ENCODE measurements around the gene SNAPC5. TPM values are rescaled to one million over a fixed set of nuclear protein-coding genes. Genes with fewer than 3 reads are reported as not detected.
"Not testable (repeated sequence)": the region's sequence is repeated elsewhere in the genome, so short reads cannot be mapped to it uniquely, and the experiment has no call there.

SNAPC5 gene
- 10 to 100 TPM; 17.6 to 19.2 TPM for total RNA-seq
- long read RNA-seq, transcript SNAPC5-202 (3 exons, 1,002 nt), result major isoform, 19 of 29 reads
- long read RNA-seq, partial matches to known transcripts, result 0 of 29 reads
- long read RNA-seq, other reads (novel, unspliced or antisense), result 2 of 29 reads

GRCh38 chr15:66497502-66498455 lies at the start of gene SNAPC5:
Gene SNAPC5, minus strand, starts transcription at chr15:66497762. Its CDS starts 31 bp downstream, at chr15:66497731.
- intact Hi-C loops (cut with DNase I, micrococcal nuclease), result loop anchor here in 1 of 2 donors (5.0 kb wide), 1 partner anchor 110 kb away; the partner anchor contains the start of gene MAP2K1
- DNase-seq, result peak; percentile 95 to 99

GRCh38 chr15:66545255-66545654 lies 47.7 kb upstream of the SNAPC5 start:
- ATAC-seq (no peak), DNase-seq (no peak)
- intact Hi-C loops (cut with DNase I, micrococcal nuclease), result no loop called here

More at GRCh38 chr15:66497502-66498455, at the start of gene SNAPC5:
- peak; percentile 96 for ATAC-seq

GRCh38 chr15:66542896-66543295 lies 45.3 kb upstream of the SNAPC5 start:
- DNase-seq (no peak), ATAC-seq (no peak)
- intact Hi-C loops (cut with DNase I, micrococcal nuclease), result no loop called here

DNA sequence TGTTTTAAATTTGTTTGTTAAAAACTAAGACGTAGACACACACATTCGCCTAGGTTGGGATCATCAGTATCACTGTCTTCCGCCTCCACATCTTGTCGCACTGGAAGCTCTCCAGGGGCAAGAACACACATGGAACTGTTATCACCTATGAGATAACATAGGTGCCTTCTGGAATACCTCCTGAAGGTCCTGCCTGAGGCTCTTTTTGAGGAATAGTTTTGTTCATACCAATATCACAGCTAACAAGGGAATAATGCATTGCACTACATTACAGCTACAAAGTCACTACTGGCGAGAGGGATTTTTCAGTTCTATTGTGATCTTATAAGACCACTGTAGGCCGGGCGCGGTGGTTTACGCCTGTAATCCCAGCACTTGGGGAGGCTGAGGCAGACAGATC lies 37.5 kb upstream of the SNAPC5 start:
- no peak for DNase-seq
- no peak for ATAC-seq
- intact Hi-C loops (cut with DNase I, micrococcal nuclease), result no loop called here

GRCh38 chr15:66524838-66525237 lies 27.3 kb upstream of the SNAPC5 start:
- DNase-seq, result no peak
- intact Hi-C loops (cut with DNase I, micrococcal nuclease), result no loop called here
- ATAC-seq, result no peak

GRCh38 chr15:66523926-66524325 lies 26.4 kb upstream of the SNAPC5 start:
- intact Hi-C loops (cut with DNase I, micrococcal nuclease), result no loop called here
- ATAC-seq (no peak), DNase-seq (no peak)

DNA sequence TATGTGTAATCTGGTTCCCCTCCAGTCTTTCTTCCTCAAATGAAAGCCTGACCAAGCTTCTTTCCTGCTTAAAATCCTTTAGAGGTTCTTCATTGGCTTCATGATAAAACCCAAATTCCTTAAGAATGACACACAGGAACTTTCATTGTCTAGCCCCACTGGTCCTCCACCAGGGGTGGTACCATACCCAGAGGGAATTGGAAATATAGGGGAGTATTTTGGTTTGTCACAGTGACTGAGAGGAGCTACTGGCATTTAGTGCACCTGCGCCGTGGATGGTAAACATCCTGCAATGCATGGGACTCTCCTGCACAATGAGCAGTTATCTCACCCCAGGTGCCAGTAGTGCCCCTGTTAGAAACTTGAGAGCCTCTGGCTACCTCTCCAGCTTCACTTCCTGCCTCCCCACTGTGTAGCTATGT lies 18.4 kb upstream of the SNAPC5 start:
- intact Hi-C loops (cut with DNase I, micrococcal nuclease), result no loop called here
- no peak for DNase-seq
- ATAC-seq, result no peak

DNA sequence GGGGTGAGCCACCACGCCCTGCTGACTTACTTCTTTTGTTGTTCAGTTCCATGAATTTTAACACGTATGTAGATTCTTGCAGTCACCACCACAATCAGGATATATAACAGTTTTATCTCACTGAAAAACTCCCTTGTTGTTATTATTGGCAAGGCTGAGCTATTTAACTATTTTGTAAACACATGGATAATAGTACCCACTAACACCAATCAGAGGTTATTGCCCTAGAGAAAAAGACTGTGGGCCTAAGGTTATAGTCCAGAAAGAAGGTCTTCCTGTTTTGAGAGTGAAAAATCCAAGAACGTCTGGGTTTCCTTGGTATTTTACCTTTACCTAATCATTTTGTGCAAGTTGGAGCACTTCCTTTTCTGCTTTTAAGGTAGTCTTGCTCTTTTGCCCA lies 17.0 kb upstream of the SNAPC5 start:
- DNase-seq (no peak), ATAC-seq (no peak)
- intact Hi-C loops (cut with DNase I, micrococcal nuclease), result no loop called here

DNA sequence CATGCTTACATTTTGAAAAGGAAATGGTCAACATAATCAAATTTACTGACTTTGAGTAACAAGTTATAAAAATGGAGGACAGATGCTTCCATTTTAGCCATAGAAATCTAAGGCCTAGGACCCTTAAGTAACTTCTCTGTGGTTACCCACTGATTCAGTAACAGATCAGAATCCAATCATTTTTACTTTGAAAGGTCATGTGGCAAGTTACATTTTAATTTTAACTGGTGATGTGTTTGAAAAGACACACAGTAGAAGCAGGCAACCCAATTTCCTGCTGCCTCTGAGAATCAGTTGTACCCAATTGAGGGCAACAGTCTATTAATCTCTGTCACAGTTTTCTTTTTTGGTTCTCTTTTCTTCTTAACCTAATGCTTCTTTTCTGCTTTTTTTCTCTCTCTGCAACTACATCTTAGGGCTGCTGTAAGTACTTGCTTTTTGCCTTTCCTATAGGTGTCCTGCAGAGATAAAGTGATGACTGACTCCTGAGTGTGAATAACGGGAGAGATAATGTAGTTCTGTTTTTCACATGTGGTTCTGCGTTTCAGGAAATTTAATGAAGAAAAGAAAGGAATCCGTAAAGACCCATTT lies 10.8 kb upstream of the SNAPC5 start:
- intact Hi-C loops (cut with DNase I, micrococcal nuclease), result no loop called here
- ATAC-seq (no peak), DNase-seq (no peak)

DNA sequence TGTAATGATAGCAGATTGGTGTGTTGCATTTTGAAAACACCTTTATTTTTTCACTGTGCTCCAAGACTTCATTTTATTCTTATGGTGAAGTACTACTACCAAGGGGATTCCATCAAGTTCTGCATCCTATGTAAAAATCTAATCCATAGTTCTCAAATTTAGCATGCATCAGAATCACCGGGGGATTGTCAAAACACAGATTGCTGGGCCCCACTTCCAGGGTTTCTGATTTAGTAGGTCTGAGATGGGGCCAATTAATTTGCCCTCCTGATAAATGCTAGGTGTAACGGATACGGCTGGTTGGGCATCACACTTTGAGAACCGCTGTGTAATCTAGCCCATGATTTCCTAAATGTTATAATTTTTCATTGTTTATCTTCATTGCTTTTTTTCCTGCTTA lies 8.3 kb upstream of the SNAPC5 start:
- DNase-seq (no peak), ATAC-seq (no peak)
- intact Hi-C loops (cut with DNase I, micrococcal nuclease), result no loop called here

DNA sequence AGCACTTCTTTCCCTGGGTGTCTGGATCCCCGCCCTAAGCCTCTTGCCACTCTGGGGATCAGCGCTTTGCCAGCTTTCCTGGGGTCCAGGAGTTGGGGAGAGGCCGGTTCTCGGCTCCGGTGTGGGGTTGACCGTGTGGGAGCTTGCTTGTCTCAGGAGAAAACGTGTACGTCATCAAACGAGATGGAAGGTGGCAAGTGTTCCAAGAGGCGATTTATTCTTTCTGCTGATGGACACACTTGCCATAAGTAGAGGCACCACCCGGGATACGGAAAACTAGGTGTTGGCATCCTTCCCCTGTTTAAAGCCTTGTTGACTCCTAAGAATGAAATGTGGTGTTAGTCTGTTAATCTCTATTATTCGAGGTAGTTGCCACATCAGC lies 7.9 kb upstream of the SNAPC5 start:
- intact Hi-C loops (cut with DNase I, micrococcal nuclease), result no loop called here
- DNase-seq, result no peak
- no peak for ATAC-seq

DNA sequence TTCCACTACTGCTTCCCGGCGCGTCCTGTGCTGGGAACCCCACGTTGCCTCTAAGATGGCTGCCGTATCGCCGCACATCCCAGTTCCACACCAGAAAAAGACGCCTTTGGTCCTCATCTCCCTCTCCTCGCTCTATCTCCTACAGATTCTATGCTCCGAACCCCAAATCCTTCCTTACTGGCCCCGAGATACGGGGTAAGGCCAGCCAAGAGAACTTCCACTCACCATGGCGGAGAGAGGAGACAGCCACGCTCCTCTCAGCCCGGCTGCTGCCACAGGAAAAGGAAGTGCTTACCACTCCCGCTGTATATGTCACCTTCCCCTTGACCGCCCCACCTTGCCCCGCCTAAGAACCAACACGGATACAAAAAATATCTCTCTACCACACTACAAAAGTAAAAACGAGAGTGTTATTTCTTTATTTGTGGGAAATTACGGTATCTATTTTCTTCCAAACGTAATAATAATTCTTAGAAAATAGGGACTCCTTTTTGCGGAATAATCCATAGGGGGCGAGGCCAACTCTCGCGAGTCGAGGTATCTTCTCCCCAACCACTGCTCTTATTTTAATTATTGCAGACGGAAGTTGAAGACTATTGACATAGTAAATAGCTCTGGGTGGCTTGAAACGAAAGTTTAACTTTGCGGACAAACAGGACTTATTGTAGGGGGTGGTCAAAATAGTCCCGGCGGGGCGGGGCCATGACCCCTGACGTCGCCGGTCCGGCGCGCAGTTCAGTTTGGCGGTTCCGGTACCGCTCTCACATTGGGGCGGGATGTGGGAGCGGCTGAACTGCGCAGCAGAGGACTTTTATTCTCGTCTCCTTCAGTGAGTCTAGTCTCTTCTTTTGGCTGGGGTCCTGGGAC lies 7.2 kb upstream of the SNAPC5 start, which contains the start of the genes RPL4 and ZWILCH:
TSS of gene RPL4 (minus strand) at position 293 of the 867 bp plus-strand sequence. CDS start at position 228, 65 bp downstream.
TSS of gene ZWILCH (plus strand) at position 764 of the 867 bp plus-strand sequence. CDS start at position 777, 13 bp downstream.
- DNase-seq (peak; percentile 80 to 87), ATAC-seq (peak; percentile 88)
- intact Hi-C loops (cut with DNase I, micrococcal nuclease), result no loop called here

GRCh38 chr15:66503780-66504562 lies 6.4 kb upstream of the SNAPC5 start:
- intact Hi-C loops (cut with DNase I, micrococcal nuclease), result no loop called here
- DNase-seq (no peak), ATAC-seq (no peak)

GRCh38 chr15:66503041-66503648 lies 5.6 kb upstream of the SNAPC5 start:
- DNase-seq; intact Hi-C loops (cut with DNase I, micrococcal nuclease); ATAC-seq: not testable (repeated sequence)

DNA sequence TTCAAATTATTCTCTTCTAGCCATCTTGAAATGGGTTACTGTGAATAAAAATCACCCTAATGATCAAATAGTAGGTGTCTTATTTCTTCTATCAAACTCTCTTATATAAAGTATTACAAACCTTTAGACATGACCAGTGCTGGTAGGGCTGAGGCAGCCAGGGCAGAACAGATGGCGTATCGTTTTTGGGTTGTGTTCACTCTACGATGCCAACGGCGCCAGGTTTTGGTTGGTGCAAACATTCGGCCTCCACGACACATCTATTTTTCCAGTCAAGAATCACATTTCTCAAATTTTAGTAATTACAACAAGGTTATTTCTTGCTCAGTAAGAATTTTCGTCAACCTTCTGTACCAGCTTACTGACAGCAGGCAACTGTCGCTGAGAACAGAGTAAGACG lies 4.9 kb upstream of the SNAPC5 start:
- DNase-seq (no peak), ATAC-seq (no peak)
- intact Hi-C loops (cut with DNase I, micrococcal nuclease), result no loop called here

GRCh38 chr15:66500346-66500745 lies 2.8 kb upstream of the SNAPC5 start:
- intact Hi-C loops (cut with DNase I, micrococcal nuclease); DNase-seq; ATAC-seq: not testable (repeated sequence)

Measured in left colon (tissue), 2 donors.